K562 (cell line): ENCODE measurements around the gene CNPY4. TPM values are rescaled to one million over a fixed set of nuclear protein-coding genes. Genes with fewer than 3 reads are reported as not detected.
A peak's percentile ranks its signal among the peaks of the same experiment; 100 is the strongest.

Experiments
- ATF3 ChIP-seq, 2 experiments: fragments of 450-650 bp in 1 of 2; sonication (generic) in 1 of 2; formaldehyde crosslinking in 1 of 2; IDR thresholded peaks in 1 of 2; conservative IDR thresholded peaks in 1 of 2; 2 replicates each; pipeline versions ENCODE4 v1.6.1 to v1.8.1; 2016 to 2023; ENCODE audit warnings: mild to moderate bottlenecking in 2 of 2, moderate library complexity in 2 of 2, inconsistent platforms in 1 of 2, missing genetic modification reagents in 1 of 2
- BACH1 ChIP-seq: fragments of 200-800 bp; sonication (Bioruptor generic); IDR thresholded peaks from 2 replicates; pipeline ENCODE4 v1.6.1; 2016; ENCODE audit warnings: missing genetic modification characterization, missing compliant biosample characterization
- CBFA2T3 ChIP-seq: fragments of 450-650 bp; IDR thresholded peaks from 2 replicates; pipeline ENCODE4 v1.6.1; 2017
- CBX1 ChIP-seq: sonication (generic); IDR thresholded peaks from 2 replicates; pipeline ENCODE4 v1.6.1; 2016; ENCODE audit warnings: antibody characterized with exemption, low read depth, mild to moderate bottlenecking
- CHCHD3 ChIP-seq: fragments of 250-450 bp; sonication (Bioruptor Pico); IDR thresholded peaks from 2 replicates; pipeline ENCODE4 v2.1.2; 2022; ENCODE audit warnings: mild to moderate bottlenecking
- ELF2 ChIP-seq: fragments of 250-450 bp; sonication (Bioruptor Pico); IDR thresholded peaks from 2 replicates; pipeline ENCODE4 v1.5.0; 2021; ENCODE audit warnings: mild to moderate bottlenecking
- NR1H2 ChIP-seq: sonication (generic); formaldehyde crosslinking; IDR thresholded peaks from 2 replicates; pipeline ENCODE4 v1.4.0; 2020; ENCODE audit warnings: mild to moderate bottlenecking, missing genetic modification reagents
- PHF21A ChIP-seq: fragments of 450-650 bp; IDR thresholded peaks from 2 replicates; pipeline ENCODE4 v1.6.1; 2017; ENCODE audit warnings: low read depth, borderline replicate concordance
- RBM17 ChIP-seq: fragments of 200-400 bp; formaldehyde crosslinking; IDR thresholded peaks from 2 replicates; pipeline ENCODE4 v1.6.1; 2017; ENCODE audit warnings: low read depth, mild to moderate bottlenecking, low read length, borderline replicate concordance
- RHOXF2B ChIP-seq: fragments of 250-450 bp; sonication (Bioruptor Pico); conservative IDR thresholded peaks from 2 replicates; pipeline ENCODE4 v1.5.1; 2021
- SREBF2 ChIP-seq: sonication (generic); formaldehyde crosslinking; IDR thresholded peaks from 2 replicates; pipeline ENCODE4 v1.4.0; 2020; ENCODE audit warnings: mild to moderate bottlenecking, missing genetic modification reagents
- TAF15 ChIP-seq: fragments of 200-400 bp; formaldehyde crosslinking; IDR thresholded peaks from 2 replicates; pipeline ENCODE4 v1.6.1; 2017; ENCODE audit warnings: mild to moderate bottlenecking, low read depth, low read length, moderate library complexity
- ZBTB49 ChIP-seq: sonication (generic); formaldehyde crosslinking; IDR thresholded peaks from 2 replicates; pipeline ENCODE4 v1.8.0; 2022; ENCODE audit warnings: missing genetic modification reagents, mild to moderate bottlenecking, borderline replicate concordance
- ZEB2 ChIP-seq: fragments of 450-650 bp; IDR thresholded peaks from 2 replicates; pipeline ENCODE4 v1.6.1; 2016
- ZHX1 ChIP-seq: fragments of 150-350 bp; conservative IDR thresholded peaks from 2 replicates; pipeline ENCODE4 v1.6.1; 2014; ENCODE audit warnings: low read length
- ZNF398 ChIP-seq: fragments of 250-450 bp; sonication (Bioruptor Pico); IDR thresholded peaks from 2 replicates; pipeline ENCODE4 v1.8.0; 2021; ENCODE audit warnings: moderate library complexity, mild to moderate bottlenecking, inconsistent platforms
- ZNF764 ChIP-seq: fragments of 250-450 bp; sonication (Bioruptor Pico); IDR thresholded peaks from 2 replicates; pipeline ENCODE4 v1.4.0; 2020; ENCODE audit warnings: low read depth, mild to moderate bottlenecking, moderate library complexity
- ZNF766 ChIP-seq: fragments of 200-800 bp; sonication (Bioruptor generic); conservative IDR thresholded peaks from 2 replicates; pipeline ENCODE4 v1.6.1; 2016; ENCODE audit warnings: missing genetic modification characterization, missing compliant biosample characterization
- ZNF780A ChIP-seq: fragments of 250-450 bp; sonication (Bioruptor Pico); IDR thresholded peaks from 2 replicates; pipeline ENCODE4 v1.5.0; 2021; ENCODE audit warnings: mild to moderate bottlenecking
- ZNF830 ChIP-seq: fragments of 250-450 bp; sonication (Bioruptor Pico); IDR thresholded peaks from 2 replicates; pipeline ENCODE4 v1.5.0; 2021; ENCODE audit warnings: mild to moderate bottlenecking
- polyA plus RNA-seq, 8 experiments: library from polyadenylated mRNA; depleted of rRNA in 4 of 8; stranded (reverse) in 5 of 8; unstranded in 3 of 8; fragments of >200 nt; fragmentation: Nextera tagmentation in 2 of 8; fragmentation: Illumina TruSeq in 1 of 8; extraction: Ambion mirVana in 2 of 8; extraction: Trizol in 1 of 8; gene quantifications; 2 replicates each; pipeline versions ENCODE4 v1.2.1 to v1.2.3, GENCODE V29; 2011 to 2014; ENCODE audit warnings: inconsistent platforms in 1 of 8, missing spikeins in 1 of 8
- total RNA-seq, 7 experiments: library from RNA; depleted of rRNA in 6 of 7; stranded (reverse); fragments of >200 nt in 6 of 7; fragmentation: Illumina TruSeq in 2 of 7; extraction: Trizol in 2 of 7; gene quantifications; 2 replicates each; pipeline versions ENCODE4 v1.2.1 to v1.2.3, GENCODE V29; 2011 to 2021; ENCODE audit warnings: low replicate concordance in 1 of 7

Gene CNPY4
- total and polyA plus RNA-seq, 9 of the 15 experiments (the other 6 are each of a cell fraction or from before 2014, with no cell fraction given), result 1.9 to 11.2 (median 7.0) TPM

GRCh38 chr7:100158229-100159098 is 39.0 kb downstream of the CNPY4 start, which contains the start of gene TRAPPC14 (continued):
- TF ChIP-seq ZHX1 (no peak; the same call in 1 of the 2 replicates), BACH1 (tag) (no peak), SREBF2 (CRISPR knock-in tag) (0 out of 2 replicates have a peak, but pooled peaks have one; percentile 35), ATF3 (IDR thresholded peaks at IDR 0.05) (no peak), ATF3 (CRISPR knock-in tag; conservative IDR thresholded peaks at IDR 0.05) (0 out of 2 replicates have a peak, but pooled peaks have one; percentile 43), CHCHD3 (CRISPR knock-in tag) (no peak), RHOXF2B (CRISPR knock-in tag) (0 out of 2 replicates have a peak, but pooled peaks have one; percentile 27), CBX1 (no peak; the same call in none of the 2 replicates), ELF2 (CRISPR knock-in tag) (0 out of 2 replicates have a peak, but pooled peaks have one; percentile 38), ZNF780A (CRISPR knock-in tag) (no peak), RBM17 (no peak), ZNF764 (no peak), ZNF830 (peak; percentile 66; the same call in 1 of the 2 replicates), ZNF766 (CRISPR knock-in tag) (peak; percentile 76; the same call in 1 of the 2 replicates), CBFA2T3 (no peak), TAF15 (no peak), ZBTB49 (no peak), PHF21A (no peak), ZEB2 (no peak), ZNF398 (CRISPR knock-in tag) (no peak; the same call in 1 of the 2 replicates), NR1H2 (CRISPR knock-in tag) (no peak)
